Upper lobe of left lung (tissue), 6 donors: ENCODE data around the gene ZCWPW1. TPM values are rescaled to one million over a fixed set of nuclear protein-coding genes. Genes with fewer than 3 reads are reported as not detected.

Source experiments
- ATAC-seq, 2 donors: fragments of 200-7000 bp; cut with Tn5 transposase; one replicate each; pipeline ENCODE4 v1.9.1; 2022; ENCODE audit warnings: mild to moderate bottlenecking in 2 of 2, moderate library complexity in 2 of 2; ENCODE audit not compliant: low FRiP score in 2 of 2
- DNase-seq, 2 donors: peaks; one replicate each; pipeline ENCODE4 v3.0.0-alpha.2; 2019 to 2020
- H3K27ac ChIP-seq, 4 donors: fragments of 200-600 bp; sonication (generic); one replicate each; pipeline ENCODE4 v1.5.1; 2016 to 2019
- H3K27me3 ChIP-seq, 4 donors: fragments of 200-600 bp; sonication (generic); one replicate each; pipeline ENCODE4 v1.5.1; 2017 to 2019
- H3K36me3 ChIP-seq, 4 donors: fragments of 200-600 bp; sonication (generic); one replicate each; pipeline ENCODE4 v1.5.1; 2016 to 2019
- H3K4me1 ChIP-seq, 4 donors: fragments of 200-600 bp; sonication (generic); one replicate each; pipeline ENCODE4 v1.5.1; 2018 to 2019
- H3K4me3 ChIP-seq, 4 donors: fragments of 200-600 bp; sonication (generic); one replicate each; pipeline ENCODE4 v1.5.1; 2017 to 2019; ENCODE audit warnings: mild to moderate bottlenecking in 2 of 4, moderate library complexity in 1 of 4
- H3K9me3 ChIP-seq, 4 donors: fragments of 200-600 bp; sonication (generic); one replicate each; pipeline ENCODE4 v1.5.1; 2018 to 2019
- EP300 ChIP-seq, 4 donors: sonication (generic); formaldehyde crosslinking; IDR thresholded peaks; one replicate each; pipeline ENCODE4 v1.5.1; 2017; ENCODE audit warnings: antibody characterized with exemption in 4 of 4, control low read depth in 2 of 4
- POLR2A ChIP-seq, 4 donors: fragments of 450-650 bp; IDR thresholded peaks; one replicate each; pipeline ENCODE4 v1.5.1; 2016 to 2017; ENCODE audit warnings: antibody characterized with exemption in 4 of 4, mild to moderate bottlenecking in 2 of 4
- POLR2AphosphoS5 ChIP-seq, 2 donors: sonication (generic); formaldehyde crosslinking; IDR thresholded peaks; one replicate each; pipeline ENCODE4 v1.5.1; 2017; ENCODE audit warnings: antibody characterized with exemption in 2 of 2
- WGBS, 2 donors: methylation state at CpG; one replicate each; pipeline ENCODE4 v1.1.5; 2017 to 2018; 5-methylcytosine and 5-hydroxymethylcytosine counted together
- total RNA-seq, 6 donors: library from RNA; depleted of rRNA in 4 of 6; stranded (reverse); fragments of >200 nt in 4 of 6; gene quantifications; one replicate each; pipeline versions ENCODE4 v1.1.0 to v1.2.1, GENCODE V29; 2016 to 2021
- TF ChIP-seq, protein P1 (sequence below), 6 experiments: fragments of 450-650 bp in 4 of 6; fragments of 200-600 bp in 2 of 6; sonication (generic) in 2 of 6; IDR thresholded peaks; one replicate each; pipeline ENCODE4 v1.5.1; 2016 to 2019; ENCODE audit warnings: antibody characterized with exemption in 6 of 6
- donor health status: DM: no; HTN: no; CAD: no; lungs with moderate emphysema.
- donor health status: DM: no; HTN: yes; CAD: no; lungs with severe emphysema.

ZCWPW1 gene
- total RNA-seq, 6 donors from 2014 or later = 3.8 to 6.3 (median 5.2) TPM

DNA sequence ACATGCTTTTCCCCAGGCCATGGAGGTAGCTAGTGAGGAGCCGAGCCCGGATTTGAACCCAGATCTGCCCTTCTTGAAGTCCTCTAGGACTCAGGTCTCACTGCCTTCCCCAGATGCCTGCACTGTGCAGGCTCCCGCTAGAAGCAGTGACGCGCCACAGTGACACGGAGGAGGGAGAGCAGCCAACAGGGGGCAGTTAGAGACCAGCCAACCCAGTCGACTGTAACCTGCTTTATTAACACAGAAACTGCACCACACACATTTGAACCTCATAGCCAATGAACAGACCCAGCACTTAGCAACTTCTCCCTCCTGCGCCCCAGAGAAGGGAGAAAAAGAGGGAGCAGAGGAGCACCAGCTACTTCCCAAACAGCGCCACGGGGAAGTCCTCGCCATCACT lies 27.8 kb downstream of the ZCWPW1 start:
- Histone ChIP-seq H3K9me3 (no peaks in the 10 kb centered on the region), H3K36me3 (no peaks in the 10 kb centered on the region), H3K4me1 (peaks cover 0 to 15% (median 13%) of the 10 kb centered on the region in 4 donors), H3K4me3 (no peak overlapping the region), H3K27me3 (no peaks in the 10 kb centered on the region), H3K27ac (no peak overlapping the region)
- WGBS, 2 donors = 71 to 88% methylated on average over 11 of the region's 11 CpGs
- DNase-seq (no peak), ATAC-seq (no peak)
- TF ChIP-seq POLR2AphosphoS5 (IDR thresholded peaks at IDR 0.05) = no peak
- TF ChIP-seq EP300 (IDR thresholded peaks at IDR 0.05) = no peak
- no peak for TF ChIP-seq POLR2A (IDR thresholded peaks at IDR 0.05)
- TF ChIP-seq, protein P1, sequence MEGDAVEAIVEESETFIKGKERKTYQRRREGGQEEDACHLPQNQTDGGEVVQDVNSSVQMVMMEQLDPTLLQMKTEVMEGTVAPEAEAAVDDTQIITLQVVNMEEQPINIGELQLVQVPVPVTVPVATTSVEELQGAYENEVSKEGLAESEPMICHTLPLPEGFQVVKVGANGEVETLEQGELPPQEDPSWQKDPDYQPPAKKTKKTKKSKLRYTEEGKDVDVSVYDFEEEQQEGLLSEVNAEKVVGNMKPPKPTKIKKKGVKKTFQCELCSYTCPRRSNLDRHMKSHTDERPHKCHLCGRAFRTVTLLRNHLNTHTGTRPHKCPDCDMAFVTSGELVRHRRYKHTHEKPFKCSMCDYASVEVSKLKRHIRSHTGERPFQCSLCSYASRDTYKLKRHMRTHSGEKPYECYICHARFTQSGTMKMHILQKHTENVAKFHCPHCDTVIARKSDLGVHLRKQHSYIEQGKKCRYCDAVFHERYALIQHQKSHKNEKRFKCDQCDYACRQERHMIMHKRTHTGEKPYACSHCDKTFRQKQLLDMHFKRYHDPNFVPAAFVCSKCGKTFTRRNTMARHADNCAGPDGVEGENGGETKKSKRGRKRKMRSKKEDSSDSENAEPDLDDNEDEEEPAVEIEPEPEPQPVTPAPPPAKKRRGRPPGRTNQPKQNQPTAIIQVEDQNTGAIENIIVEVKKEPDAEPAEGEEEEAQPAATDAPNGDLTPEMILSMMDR (IDR thresholded peaks at IDR 0.05) = no peak

DNA sequence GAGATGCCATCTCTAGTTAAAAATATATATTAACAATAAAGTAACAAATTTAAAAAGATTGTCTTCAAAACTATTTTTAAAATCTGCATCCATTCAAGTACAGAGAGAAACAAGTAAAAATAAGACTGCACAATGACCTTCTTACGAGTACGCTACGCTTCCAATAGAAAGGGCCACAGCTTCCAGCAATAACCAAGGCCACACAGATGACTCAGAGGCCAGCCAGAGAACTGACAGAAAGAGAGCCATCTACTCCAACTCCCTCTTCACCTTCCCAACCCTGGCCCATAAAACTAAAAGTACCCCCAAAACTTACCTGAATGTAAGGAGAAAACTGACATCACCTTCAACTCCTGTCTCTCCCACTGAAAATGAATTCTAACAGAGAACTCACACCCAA lies 28.5 kb downstream of the ZCWPW1 start:
- no peaks in the 10 kb centered on the region for H3K36me3 ChIP-seq
- TF ChIP-seq, protein P1 (IDR thresholded peaks at IDR 0.05) = no peak
- TF ChIP-seq POLR2AphosphoS5 (IDR thresholded peaks at IDR 0.05) (no peak), POLR2A (IDR thresholded peaks at IDR 0.05) (no peak), EP300 (IDR thresholded peaks at IDR 0.05) (no peak)
- H3K27me3 ChIP-seq = no peaks in the 10 kb centered on the region
- WGBS, 2 donors = 95 to 97% methylated on average over 3 of the region's 3 CpGs
- ATAC-seq = no peak
- no peak for DNase-seq
- H3K4me1 ChIP-seq = peaks cover 0 to 15% (median 13%) of the 10 kb centered on the region in 4 donors
- H3K9me3 ChIP-seq = no peaks in the 10 kb centered on the region
- no peak overlapping the region for H3K4me3 ChIP-seq
- no peak overlapping the region for H3K27ac ChIP-seq

DNA sequence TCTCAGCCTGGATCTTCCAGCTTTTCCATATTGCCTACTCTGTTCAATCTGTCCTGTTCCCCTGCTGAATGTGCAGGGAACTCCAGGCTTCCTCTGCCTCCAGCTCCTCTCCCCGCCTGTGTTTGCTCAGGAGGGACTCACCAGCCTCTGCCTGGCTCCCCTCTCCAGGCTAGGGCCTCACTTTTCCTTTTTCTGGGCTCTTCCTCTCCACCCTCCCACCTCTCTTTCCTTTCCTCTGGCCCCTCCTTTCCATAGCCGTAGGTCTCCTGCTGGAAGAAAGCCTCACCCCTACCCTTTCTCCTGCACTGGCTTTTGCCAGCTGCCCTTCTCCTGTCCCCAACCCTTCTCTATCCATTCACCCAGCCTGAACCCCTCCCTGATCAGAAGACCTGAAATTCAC lies 30.3 kb downstream of the ZCWPW1 start:
- H3K4me1 ChIP-seq = peaks cover 0 to 15% (median 13%) of the 10 kb centered on the region in 4 donors
- no peaks in the 10 kb centered on the region for H3K27me3 ChIP-seq
- 41 to 44% methylated on average over 2 of the region's 2 CpGs for WGBS, 2 donors
- DNase-seq (no peak), ATAC-seq (no peak)
- TF ChIP-seq POLR2A (IDR thresholded peaks at IDR 0.05) (no peak), POLR2AphosphoS5 (IDR thresholded peaks at IDR 0.05) (no peak), EP300 (IDR thresholded peaks at IDR 0.05) (no peak)
- TF ChIP-seq, protein P1 (IDR thresholded peaks at IDR 0.05) = no peak
- H3K27ac ChIP-seq = no peak overlapping the region
- no peaks in the 10 kb centered on the region for H3K36me3 ChIP-seq
- no peaks in the 10 kb centered on the region for H3K9me3 ChIP-seq
- H3K4me3 ChIP-seq = no peak overlapping the region

- Histone ChIP-seq H3K4me1 (peaks cover 0 to 15% (median 13%) of the 10 kb centered on the region in 4 donors), H3K27ac (no peak overlapping the region), H3K36me3 (no peaks in the 10 kb centered on the region), H3K27me3 (no peaks in the 10 kb centered on the region), H3K4me3 (no peak overlapping the region), H3K9me3 (no peaks in the 10 kb centered on the region)
- 61 to 68% methylated on average over 11 of the region's 13 CpGs for WGBS, 2 donors
- no peak for ATAC-seq
- DNase-seq = no peak
- no peak for TF ChIP-seq POLR2AphosphoS5 (IDR thresholded peaks at IDR 0.05)
- TF ChIP-seq EP300 (IDR thresholded peaks at IDR 0.05) = no peak
- TF ChIP-seq, protein P1 (IDR thresholded peaks at IDR 0.05) = no peak
- TF ChIP-seq POLR2A (IDR thresholded peaks at IDR 0.05) = no peak
Observed at GRCh38 chr7:100397315-100398081, 31.0 kb downstream of the ZCWPW1 start.
